Endothelial cell of umbilical vein (primary cell): ENCODE results near the gene OR52B2. TPM values are rescaled to one million over a fixed set of nuclear protein-coding genes. Genes with fewer than 3 reads are reported as not detected.

Experiments used
- BruUV-seq: library from RNA; stranded (reverse); fragments of 400-500 nt; replicated peaks from 2 replicates; lab custom pipeline; 2021; lab: Mats Ljungman, UMichigan
- CTCF ChIA-PET: fragments of 300-600, 350-600 bp; sonication (Branson Sonifier 250); formaldehyde crosslinking; loops from one replicate; lab custom pipeline; 2021; ENCODE audit warnings: antibody characterized with exemption, inconsistent platforms; lab: Charles Lee
- POLR2A ChIA-PET: fragments of 300-600, 350-600 bp; sonication (Branson Sonifier 250); formaldehyde crosslinking; loops from one replicate; lab custom pipeline; 2021; ENCODE audit warnings: antibody characterized with exemption, inconsistent platforms; lab: Charles Lee
- DNase-seq: peaks from one replicate; pipeline ENCODE4 v3.0.0-alpha.2; 2011; ENCODE audit warnings: low read depth, low spot score
- FAIRE-seq: peaks from 2 replicates; lab custom pipeline; 2011; peaks lifted over from hg19 to GRCh38; lab: Jason Lieb, UNC
- H2AFZ ChIP-seq: 2 replicates; pipeline ENCODE4 v1.6.0; 2012; ENCODE audit warnings: low read depth, low read length, control low read depth, inconsistent platforms
- H3K27ac ChIP-seq: 2 replicates; pipeline ENCODE4 v1.5.1; 2011; ENCODE audit warnings: low read depth, mild to moderate bottlenecking, control low read depth, low read length, moderate library complexity; ENCODE audit not compliant: insufficient read depth
- H3K27me3 ChIP-seq, 2 experiments: 2 replicates each; pipeline versions ENCODE4 v1.6.0 to v1.6.1; 2011; ENCODE audit warnings: low read length in 2 of 2, mixed read lengths in 1 of 2; ENCODE audit not compliant: control insufficient read depth in 2 of 2, insufficient read depth in 2 of 2
- H3K36me3 ChIP-seq, 2 experiments: 2 replicates in 1 of 2; 3 replicates in 1 of 2; pipeline ENCODE4 v1.5.1; 2011; ENCODE audit warnings: low read length in 2 of 2, mild to moderate bottlenecking in 1 of 2, moderate library complexity in 1 of 2; ENCODE audit not compliant: control insufficient read depth in 2 of 2, insufficient read depth in 2 of 2; ENCODE audit errors: extremely low read depth in 1 of 2
- H3K4me1 ChIP-seq: 3 replicates; pipeline ENCODE4 v1.5.1; 2011; ENCODE audit warnings: mild to moderate bottlenecking, low read length; ENCODE audit not compliant: control insufficient read depth, insufficient read depth; ENCODE audit errors: extremely low read depth
- H3K4me2 ChIP-seq: 2 replicates; pipeline ENCODE4 v1.6.1; 2011; ENCODE audit warnings: low read length, control low read depth, mixed read lengths; ENCODE audit not compliant: insufficient read depth
- H3K4me3 ChIP-seq, 3 experiments: fragments of 200-600 bp in 1 of 3; sonication (generic), shearing (Covaris generic) in 1 of 3; replicated peaks in 1 of 3; 2 replicates each; pipeline ENCODE4 v1.5.1; 2011 to 2016; ENCODE audit warnings: control low read depth in 3 of 3, low read length in 3 of 3, mild to moderate bottlenecking in 2 of 3, inconsistent platforms in 1 of 3, low read depth in 1 of 3, moderate library complexity in 1 of 3; ENCODE audit not compliant: insufficient read depth in 1 of 3
- H3K79me2 ChIP-seq: 2 replicates; pipeline ENCODE4 v1.6.0; 2012; ENCODE audit warnings: low read length, inconsistent platforms; ENCODE audit not compliant: control insufficient read depth, insufficient read depth
- H3K9ac ChIP-seq: replicated peaks from 2 replicates; pipeline ENCODE3; 2011; ENCODE audit warnings: low read length, control low read depth; ENCODE audit not compliant: insufficient read depth; ENCODE audit errors: extremely low read depth
- H3K9me1 ChIP-seq: replicated peaks from 3 replicates; pipeline ENCODE4 v1.6.0; 2011; ENCODE audit warnings: mild to moderate bottlenecking, low read length; ENCODE audit not compliant: control insufficient read depth, insufficient read depth; ENCODE audit errors: extremely low read depth
- H3K9me3 ChIP-seq: replicated peaks from 2 replicates; pipeline ENCODE4 v1.5.1; 2012; ENCODE audit warnings: low read length, inconsistent platforms; ENCODE audit not compliant: control insufficient read depth, insufficient read depth
- H4K20me1 ChIP-seq: replicated peaks from 2 replicates; pipeline ENCODE3; 2011; ENCODE audit warnings: mild to moderate bottlenecking, low read length; ENCODE audit not compliant: control insufficient read depth, insufficient read depth; ENCODE audit errors: extremely low read depth
- EZH2 ChIP-seq: IDR thresholded peaks from 2 replicates; pipeline ENCODE4 v1.6.1; 2012; ENCODE audit warnings: borderline replicate concordance, low read depth, mild to moderate bottlenecking, moderate library complexity, low read length, inconsistent platforms; ENCODE audit not compliant: severe bottlenecking
- FOS ChIP-seq: IDR thresholded peaks from 2 replicates; pipeline ENCODE4 v1.6.1; 2011; ENCODE audit warnings: mild to moderate bottlenecking, low read length, moderate library complexity, borderline replicate concordance; ENCODE audit not compliant: insufficient read depth
- GATA2 ChIP-seq: IDR thresholded peaks from 2 replicates; pipeline ENCODE4 v1.7.0; 2011; ENCODE audit warnings: low read depth, mild to moderate bottlenecking, moderate library complexity, mixed read lengths, low read length; ENCODE audit not compliant: insufficient read length, insufficient read depth
- JUN ChIP-seq: IDR thresholded peaks from 2 replicates; pipeline ENCODE4 v1.6.1; 2011; ENCODE audit warnings: borderline replicate concordance, low read depth; ENCODE audit not compliant: insufficient read length, insufficient read depth
- MYC ChIP-seq: IDR thresholded peaks from one replicate; pipeline ENCODE4 v1.6.1; 2011; ENCODE audit warnings: mild to moderate bottlenecking, low read depth, low read length
- POLR2A ChIP-seq: IDR thresholded peaks from 2 replicates; pipeline ENCODE4 v1.6.1; 2012; ENCODE audit warnings: low read depth, mild to moderate bottlenecking, control low read depth, low read length
- POLR2AphosphoS5 ChIP-seq: IDR thresholded peaks from 2 replicates; pipeline ENCODE4 v1.6.1; 2012; ENCODE audit warnings: low read depth, mild to moderate bottlenecking, control low read depth, low read length, moderate library complexity; ENCODE audit not compliant: insufficient read depth
- dilution Hi-C: fragments of 300-500 bp; cut with MboI; formaldehyde crosslinking; loops from one replicate; pipeline ENCODE4 v1.15.0; 2019; ENCODE audit warnings: low sequenced_read_pairs; ENCODE audit not compliant: extremely low pct_ligation_motif_present
- intact Hi-C: fragments of 100-400 bp; cut with micrococcal nuclease; formaldehyde crosslinking; loops from one replicate; pipeline ENCODE4 v1.10.0; 2022
- polyA plus RNA-seq, 4 experiments: library from polyadenylated mRNA; depleted of rRNA in 3 of 4; stranded (reverse) in 3 of 4; unstranded in 1 of 4; fragments of >200 nt; gene quantifications; 2 replicates each; pipeline versions ENCODE4 v1.2.1 to v1.2.3, GENCODE V29; 2011 to 2012; ENCODE audit warnings: missing spikeins in 1 of 4
- total RNA-seq: library from RNA; stranded (reverse); gene quantifications from 2 replicates; pipeline ENCODE4 v1.2.3, GENCODE V29; 2021
- TF ChIP-seq, protein P1 (sequence below), 2 donors: IDR thresholded peaks; 1 replicate in 1 of 2; 2 replicates in 1 of 2; pipeline ENCODE4 v1.5.1; 2011; ENCODE audit warnings: low read length in 2 of 2, mild to moderate bottlenecking in 2 of 2, moderate library complexity in 2 of 2, control low read depth in 1 of 2, inconsistent platforms in 1 of 2, low read depth in 1 of 2; ENCODE audit not compliant: insufficient read depth in 1 of 2; ENCODE audit errors: extremely low read depth in 1 of 2
- TF ChIP-seq, protein P2 (sequence below): IDR thresholded peaks from 2 replicates; pipeline ENCODE4 v1.6.1; 2011; ENCODE audit not compliant: insufficient read depth, insufficient read length

The OR52B2 gene
- total and polyA plus RNA-seq, 2 donors (not counting 3 experiments of a cell fraction or from before 2014, with no cell fraction given): not detected

DNA sequence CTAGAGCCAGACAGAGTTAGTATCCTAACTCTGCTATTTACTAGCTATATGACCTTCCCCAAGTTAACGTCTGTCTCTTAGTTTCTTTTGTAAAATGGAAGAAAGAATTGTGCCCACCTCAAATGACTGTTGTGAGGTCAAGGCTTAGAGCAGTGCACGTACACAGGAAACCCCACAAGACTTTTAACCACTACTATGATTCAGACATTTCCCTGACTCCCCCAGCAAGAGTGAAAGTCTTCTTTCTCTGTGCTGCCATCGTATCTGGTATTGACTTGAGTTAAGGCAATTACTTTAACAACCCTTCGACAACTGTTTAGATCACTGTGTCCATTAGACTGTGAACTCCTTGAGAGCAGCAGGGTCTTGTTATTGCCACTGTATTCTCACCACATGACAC, 26.3 kb upstream of the OR52B2 start:
- DNase-seq: no peak

DNA sequence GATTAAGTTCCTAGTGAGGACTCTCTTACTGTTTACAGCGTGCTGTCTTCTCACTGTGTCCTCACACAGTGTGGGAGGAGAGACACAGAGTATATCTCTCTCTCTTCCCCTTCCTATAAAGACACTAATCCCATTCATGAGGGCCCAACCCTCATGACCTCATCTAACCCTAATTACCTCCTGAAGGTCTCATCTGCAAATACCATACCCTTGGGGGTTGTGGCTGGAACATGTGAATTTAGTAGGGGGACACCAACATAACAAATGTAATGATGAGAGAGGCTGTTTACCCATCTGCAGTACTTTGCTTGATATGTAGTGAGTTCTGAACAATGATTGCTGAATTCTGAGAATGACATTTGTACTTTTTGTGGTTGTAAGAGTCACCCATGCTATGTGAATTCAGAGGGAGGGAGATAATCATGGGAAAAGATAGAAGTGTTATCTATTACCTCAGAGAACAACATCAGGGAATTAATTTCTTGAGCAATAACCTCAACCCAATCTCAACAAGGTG, 24.0 kb upstream of the OR52B2 start:
- Histone ChIP-seq H2AFZ (no peak overlapping the region), H3K27me3 (peaks cover 0 to 5% of the 10 kb centered on the region in 2 experiments), H3K4me1 (no peaks in the 10 kb centered on the region), H3K4me3 (no peak overlapping the region), H3K9me1 (no peaks in the 10 kb centered on the region), H3K4me2 (no peak overlapping the region), H4K20me1 (no peaks in the 10 kb centered on the region), H3K9me3 (no peaks in the 10 kb centered on the region), H3K9ac (no peak overlapping the region), H3K27ac (no peak overlapping the region), H3K36me3 (no peaks in the 10 kb centered on the region), H3K79me2 (no peaks in the 10 kb centered on the region)
- no peak for TF ChIP-seq EZH2
- no peak for TF ChIP-seq POLR2AphosphoS5
- TF ChIP-seq, protein P1, sequence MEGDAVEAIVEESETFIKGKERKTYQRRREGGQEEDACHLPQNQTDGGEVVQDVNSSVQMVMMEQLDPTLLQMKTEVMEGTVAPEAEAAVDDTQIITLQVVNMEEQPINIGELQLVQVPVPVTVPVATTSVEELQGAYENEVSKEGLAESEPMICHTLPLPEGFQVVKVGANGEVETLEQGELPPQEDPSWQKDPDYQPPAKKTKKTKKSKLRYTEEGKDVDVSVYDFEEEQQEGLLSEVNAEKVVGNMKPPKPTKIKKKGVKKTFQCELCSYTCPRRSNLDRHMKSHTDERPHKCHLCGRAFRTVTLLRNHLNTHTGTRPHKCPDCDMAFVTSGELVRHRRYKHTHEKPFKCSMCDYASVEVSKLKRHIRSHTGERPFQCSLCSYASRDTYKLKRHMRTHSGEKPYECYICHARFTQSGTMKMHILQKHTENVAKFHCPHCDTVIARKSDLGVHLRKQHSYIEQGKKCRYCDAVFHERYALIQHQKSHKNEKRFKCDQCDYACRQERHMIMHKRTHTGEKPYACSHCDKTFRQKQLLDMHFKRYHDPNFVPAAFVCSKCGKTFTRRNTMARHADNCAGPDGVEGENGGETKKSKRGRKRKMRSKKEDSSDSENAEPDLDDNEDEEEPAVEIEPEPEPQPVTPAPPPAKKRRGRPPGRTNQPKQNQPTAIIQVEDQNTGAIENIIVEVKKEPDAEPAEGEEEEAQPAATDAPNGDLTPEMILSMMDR (IDR thresholded peaks at IDR 0.05; ENCODE audit: extremely low read depth in 1 of 2, insufficient read depth in 1 of 2, low read depth in 1 of 2, low read length in 2 of 2): no peak
- TF ChIP-seq, protein P2, sequence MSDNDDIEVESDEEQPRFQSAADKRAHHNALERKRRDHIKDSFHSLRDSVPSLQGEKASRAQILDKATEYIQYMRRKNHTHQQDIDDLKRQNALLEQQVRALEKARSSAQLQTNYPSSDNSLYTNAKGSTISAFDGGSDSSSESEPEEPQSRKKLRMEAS: no peak
- TF ChIP-seq JUN: no peak
- no peak for TF ChIP-seq GATA2
- TF ChIP-seq FOS: no peak
- TF ChIP-seq POLR2A: no peak
- TF ChIP-seq MYC: no peak
- DNase-seq: no peak
- CTCF ChIA-PET: no interaction called here
- no TSS peak for BruUV-seq
- intact Hi-C loops (no loop called here), dilution Hi-C loops (no loop called here)
- POLR2A ChIA-PET: no interaction called here
- no peak for FAIRE-seq

More for the DNA sequence above, 26.3 kb upstream of the OR52B2 start:
- no peak for TF ChIP-seq POLR2A
- TF ChIP-seq, protein P2: no peak
- Histone ChIP-seq H3K9me1 (no peaks in the 10 kb centered on the region), H3K4me3 (no peak overlapping the region), H3K4me2 (no peak overlapping the region), H2AFZ (no peak overlapping the region), H4K20me1 (no peaks in the 10 kb centered on the region), H3K4me1 (no peaks in the 10 kb centered on the region), H3K9ac (no peak overlapping the region), H3K27me3 (peaks cover 0 to 5% of the 10 kb centered on the region in 2 experiments), H3K27ac (no peak overlapping the region), H3K9me3 (no peaks in the 10 kb centered on the region), H3K36me3 (no peaks in the 10 kb centered on the region), H3K79me2 (no peaks in the 10 kb centered on the region)
- FAIRE-seq: no peak
- ChIA-PET CTCF (no interaction called here), POLR2A (no interaction called here)
- dilution Hi-C loops: no loop called here
- intact Hi-C loops: no loop called here
- BruUV-seq: no TSS peak
